Heart left ventricle (tissue), 13 donors: Measurements from ENCODE around the gene CABLES1.

Source experiments
- CTCF ChIP-seq, 12 donors: fragments of 200-600 bp; sonication (generic) in 4 of 12; IDR thresholded peaks; one replicate each; pipeline versions ENCODE4 v1.5.0 to v1.8.0; 2018 to 2022; ENCODE audit warnings: antibody characterized with exemption in 12 of 12, mild to moderate bottlenecking in 5 of 12
- POLR2A ChIP-seq, 2 donors: fragments of 450-650 bp; IDR thresholded peaks; one replicate each; pipeline ENCODE4 v1.6.1; 2017; ENCODE audit warnings: antibody characterized with exemption in 2 of 2, mild to moderate bottlenecking in 2 of 2, moderate library complexity in 2 of 2
- donor health status: ischemic (EF 13 %, LVEDD 7.1; RV severe dilation, severe dysfunction).
- donor health status: DM: no; HTN: yes; CAD: no.
- donor health status: DM: no; HTN: no; CAD: no.
- donor health status: ischemic (EF 25% LVEDD 6.9; RV normal size, moderate dysfunction).
- donor health status: ischemic (EF 25% LVEDD 5.7; RV mildly dilated, moderate dysfunction).
- donor health status: ischemic (EF 35%, LVEDD 5.7; RV mildly dilated, moderate dysfunction).
- donor health status: nonischemic (EF 11% LVEDD 7.7; RV severe dilation, severe dysfunction).
- donor health status: DM: yes; HTN: yes; CAD: no.
- donor health status: PGD.
- donor health status: ischemic (EF 29% LVEDD 5.4; RV normal size, mild dysfunction).
- donor health status: nonischemic (EF 23%, LVEDD 6.1; RV moderate dilation, normal function).

- no peak for TF ChIP-seq CTCF (IDR thresholded peaks at IDR 0.05)
- TF ChIP-seq POLR2A (IDR thresholded peaks at IDR 0.05) = no peak
Observed at GRCh38 chr18:23302851-23303527, 167.7 kb downstream of the CABLES1 start.
